Mammary epithelial cell (primary cell): Measurements from ENCODE around the gene STOM.

ENCODE experiments used
- CTCF ChIP-seq, 2 donors: IDR thresholded peaks in 1 of 2; conservative IDR thresholded peaks in 1 of 2; 2 replicates each; pipeline ENCODE4 v1.5.1; 2011 to 2012; ENCODE audit warnings: inconsistent platforms in 2 of 2, low read length in 2 of 2, mild to moderate bottlenecking in 2 of 2, control low read depth in 1 of 2, low read depth in 1 of 2; ENCODE audit not compliant: insufficient read depth in 1 of 2; ENCODE audit errors: extremely low read depth in 1 of 2
- EZH2 ChIP-seq: IDR thresholded peaks from 2 replicates; pipeline ENCODE4 v1.6.1; 2012; ENCODE audit warnings: low read length, inconsistent platforms, borderline replicate concordance

GRCh38 chr9:121326901-121327613 lies 43.0 kb downstream of the STOM start:
- TF ChIP-seq CTCF (conservative IDR thresholded peaks at IDR 0.05 in 1 of 2, IDR thresholded peaks at IDR 0.05 in 1 of 2; ENCODE audit: extremely low read depth in 1 of 2, insufficient read depth in 1 of 2, low read depth in 1 of 2, low read length in 2 of 2) (no peak), EZH2 (no peak)
